ENCODE measurements around the gene PTPA.

GRCh38 chr9:129109537-129109903, 1.7 kb upstream of the PTPA start:
- TF ChIP-seq POLR2A (IDR thresholded peaks at IDR 0.05), result no peak
- peak in 2 of 4 experiments; percentile 14 to 16 for TF ChIP-seq CTCF (IDR thresholded peaks at IDR 0.05)
